CD4-positive, alpha-beta T cell (primary cell): ENCODE data around the gene DCPS. TPM values are rescaled to one million over a fixed set of nuclear protein-coding genes. Genes with fewer than 3 reads are reported as not detected.

Experiments used
- ATAC-seq: fragments of 200-7000 bp; cut with Tn5 transposase; one replicate; pipeline ENCODE4 v1.10.0; 2022; ENCODE audit warnings: mild to moderate bottlenecking; ENCODE audit not compliant: poor library complexity
- CTCF ChIA-PET: fragments of 350-600 bp; sonication (Branson Sonifier 250); formaldehyde crosslinking; loops from one replicate; lab custom pipeline; 2021; ENCODE audit warnings: antibody characterized with exemption, inconsistent platforms; lab: Charles Lee
- POLR2A ChIA-PET: fragments of 350-600 bp; sonication (Branson Sonifier 250); formaldehyde crosslinking; loops from one replicate; lab custom pipeline; 2021; ENCODE audit warnings: antibody characterized with exemption, inconsistent platforms; lab: Charles Lee
- DNase-seq, 14 experiments: peaks; one replicate each; pipeline ENCODE4 v3.0.0-alpha.2; 2013 to 2020; ENCODE audit warnings: mixed read lengths in 2 of 14
- H3K27ac ChIP-seq, 2 donors: one replicate each; pipeline versions ENCODE4 v1.5.1 to v1.7.0; 2013; ENCODE audit warnings: low read length in 2 of 2, low read depth in 1 of 2, mild to moderate bottlenecking in 1 of 2
- H3K27me3 ChIP-seq, 2 experiments: 1 replicate in 1 of 2; 2 replicates in 1 of 2; pipeline versions ENCODE4 v1.6.1 to v1.7.0; 2013; ENCODE audit warnings: low read length in 2 of 2, control low read depth in 1 of 2, mild to moderate bottlenecking in 1 of 2, moderate library complexity in 1 of 2; ENCODE audit not compliant: insufficient read depth in 2 of 2, control insufficient read depth in 1 of 2
- H3K36me3 ChIP-seq: one replicate; pipeline ENCODE4 v1.6.1; 2013; ENCODE audit warnings: low read length, control low read depth; ENCODE audit not compliant: insufficient read depth
- H3K4me1 ChIP-seq: one replicate; pipeline ENCODE4 v1.6.1; 2013; ENCODE audit warnings: low read length, control low read depth; ENCODE audit not compliant: insufficient read depth
- H3K4me3 ChIP-seq: one replicate; pipeline ENCODE4 v1.5.1; 2013; ENCODE audit warnings: mild to moderate bottlenecking, low read length, moderate library complexity
- H3K9me3 ChIP-seq, 2 experiments: 1 replicate in 1 of 2; 2 replicates in 1 of 2; pipeline versions ENCODE4 v1.6.1 to v1.7.0; 2013; ENCODE audit warnings: low read length in 2 of 2, mild to moderate bottlenecking in 2 of 2, control low read depth in 1 of 2, moderate library complexity in 1 of 2; ENCODE audit not compliant: control insufficient read depth in 1 of 2, insufficient read depth in 1 of 2
- H3K27ac Mint-ChIP-seq: one replicate; pipeline ENCODE4 v1.8.0; 2020; ENCODE audit warnings: mixed read lengths
- H3K27me3 Mint-ChIP-seq: one replicate; pipeline ENCODE4 v1.8.0; 2021; ENCODE audit warnings: mixed read lengths
- H3K36me3 Mint-ChIP-seq: one replicate; pipeline ENCODE4 v1.8.0; 2021; ENCODE audit warnings: low read depth, mixed read lengths
- H3K4me1 Mint-ChIP-seq: one replicate; pipeline ENCODE4 v1.8.0; 2021; ENCODE audit warnings: low read depth, mixed read lengths
- H3K4me3 Mint-ChIP-seq: one replicate; pipeline ENCODE4 v1.8.0; 2020; ENCODE audit warnings: mild to moderate bottlenecking, mixed read lengths
- H3K9me3 Mint-ChIP-seq: one replicate; pipeline ENCODE4 v1.8.0; 2020; ENCODE audit warnings: mixed read lengths
- CTCF ChIP-seq: fragments of 200-600 bp; IDR thresholded peaks from one replicate; pipeline ENCODE4 v1.8.0; 2022; ENCODE audit warnings: antibody characterized with exemption, mild to moderate bottlenecking
- intact Hi-C, 2 experiments: fragments of 100-400 bp; cut with DNase I in 1 of 2; cut with micrococcal nuclease in 1 of 2; formaldehyde crosslinking; loops; one replicate each; pipeline versions ENCODE4 v1.15.1 to v1.9.0; 2023 to 2025; cut with DNase I, micrococcal nuclease
- total RNA-seq, 174 experiments: library from RNA in 2 of 174; stranded (reverse) in 2 of 174; gene quantifications; one replicate each; pipeline ENCODE4 v1.2.3 and lab custom pipeline; 2021 to 2026

Gene DCPS
- total RNA-seq, 2 experiments from 2014 or later, result 6.2 to 6.3 TPM

GRCh38 chr11:126288237-126288636, 15.6 kb upstream of the DCPS start:
- Histone ChIP-seq H3K4me1 (peaks cover 24% of the 10 kb centered on the region), H3K4me3 (no peak overlapping the region), H3K9me3 (no peaks in the 10 kb centered on the region), H3K36me3 (peaks cover 44% of the 10 kb centered on the region), H3K27me3 (no peaks in the 10 kb centered on the region), H3K27ac (no peak overlapping the region)
- no peak overlapping the region for H3K4me3 Mint-ChIP-seq
- POLR2A ChIA-PET, result no interaction called here
- ATAC-seq, result no peak
- CTCF ChIA-PET, result no interaction called here
- peaks cover 28% of the 10 kb centered on the region for H3K4me1 Mint-ChIP-seq
- peaks cover 50% of the 10 kb centered on the region for H3K36me3 Mint-ChIP-seq
- no peak overlapping the region for H3K27ac Mint-ChIP-seq
- intact Hi-C loops, result loop anchor here in 1 of 2 experiments (10.0 kb wide), 1 partner anchor 663 kb away; the partner anchor contains the start of gene CHEK1
- DNase-seq, result no peak
- TF ChIP-seq CTCF, result no peak
- no peaks in the 10 kb centered on the region for H3K9me3 Mint-ChIP-seq
- H3K27me3 Mint-ChIP-seq, result no peaks in the 10 kb centered on the region

- Mint-ChIP-seq H3K4me3 (no peak overlapping the region), H3K36me3 (peaks cover 58% of the 10 kb centered on the region), H3K9me3 (no peaks in the 10 kb centered on the region), H3K27ac (no peak overlapping the region), H3K4me1 (peaks cover 10% of the 10 kb centered on the region), H3K27me3 (no peaks in the 10 kb centered on the region)
- Histone ChIP-seq H3K4me3 (no peak overlapping the region), H3K36me3 (peaks cover 57% of the 10 kb centered on the region), H3K27ac (no peak overlapping the region), H3K4me1 (no peaks in the 10 kb centered on the region), H3K27me3 (no peaks in the 10 kb centered on the region), H3K9me3 (no peaks in the 10 kb centered on the region)
- intact Hi-C loops, result no loop called here
- DNase-seq (no peak), ATAC-seq (no peak)
- ChIA-PET POLR2A (interaction anchor here (0.9 kb wide), 1 partner anchor 13 kb away, joined by 4 read pairs; the partner anchor contains the start of gene DCPS), CTCF (no interaction called here)
- no peak for TF ChIP-seq CTCF
Observed at GRCh38 chr11:126290887-126291286, 13.0 kb upstream of the DCPS start.

- Histone ChIP-seq H3K4me3 (no peak overlapping the region), H3K36me3 (peaks cover 58% of the 10 kb centered on the region), H3K27me3 (no peaks in the 10 kb centered on the region), H3K4me1 (no peaks in the 10 kb centered on the region), H3K27ac (no peak overlapping the region), H3K9me3 (no peaks in the 10 kb centered on the region)
- Mint-ChIP-seq H3K4me1 (peaks cover 10% of the 10 kb centered on the region), H3K27ac (no peak overlapping the region), H3K36me3 (peaks cover 68% of the 10 kb centered on the region), H3K9me3 (no peaks in the 10 kb centered on the region), H3K4me3 (no peak overlapping the region), H3K27me3 (no peaks in the 10 kb centered on the region)
- intact Hi-C loops, result no loop called here
- DNase-seq (no peak), ATAC-seq (no peak)
- CTCF ChIA-PET, result interaction anchor here (1.0 to 1.6 kb wide), 2 partner anchors 17 to 23 kb away, joined by 3 read pairs; no protein-coding TSS in a partner anchor
- TF ChIP-seq CTCF, result no peak
- POLR2A ChIA-PET, result no interaction called here
Observed at GRCh38 chr11:126293726-126294125, 10.1 kb upstream of the DCPS start.
